Panc1 (cell line): Measurements from ENCODE around the gene TCF3.

Source experiments
- CTCF ChIP-seq: fragments of 450-650 bp; IDR thresholded peaks from 2 replicates; pipeline ENCODE4 v1.5.1; 2017; ENCODE audit warnings: mild to moderate bottlenecking
- POLR2AphosphoS5 ChIP-seq: IDR thresholded peaks from 2 replicates; pipeline ENCODE4 v1.6.1; 2012; ENCODE audit warnings: mild to moderate bottlenecking, low read depth, low read length, moderate library complexity
- TCF7L2 ChIP-seq: IDR thresholded peaks from 2 replicates; pipeline ENCODE4 v1.6.1; 2011; ENCODE audit warnings: mild to moderate bottlenecking, low read depth, low read length, inconsistent platforms

GRCh38 chr19:1575323-1576241, 76.8 kb downstream of the TCF3 start:
- TF ChIP-seq CTCF (no peak), POLR2AphosphoS5 (peak; percentile 29; the same call in 1 of the 2 replicates), TCF7L2 (no peak)
